IMR-90 (cell line): ENCODE results near the gene ARRB1. TPM values are rescaled to one million over a fixed set of nuclear protein-coding genes. Genes with fewer than 3 reads are reported as not detected.

ENCODE experiments used
- ATAC-seq: fragments of 200-7000 bp; cut with Tn5 transposase; 2 replicates; pipeline ENCODE4 v1.9.1; 2020; ENCODE audit warnings: low read depth, mild to moderate bottlenecking, moderate library complexity
- BruUV-seq: library from RNA; stranded (reverse); fragments of 400-500 nt; replicated peaks from 2 replicates; lab custom pipeline; 2021; lab: Mats Ljungman, UMichigan
- CTCF ChIA-PET: fragments of 300-600 bp; formaldehyde crosslinking; extraction: SDS; loops from one replicate; lab custom pipeline; 2021; ENCODE audit warnings: antibody characterized with exemption; lab: Yijun Ruan, JAX
- POLR2A ChIA-PET: fragments of 300-600 bp; sonication (Branson Sonifier 250); formaldehyde crosslinking; loops from one replicate; lab custom pipeline; 2022; ENCODE audit warnings: antibody characterized with exemption; ENCODE audit not compliant: unreplicated experiment; lab: Charles Lee
- DNase-seq: peaks from one replicate; pipeline ENCODE4 v3.0.0; 2013
- H2AFZ ChIP-seq: replicated peaks from 2 replicates; pipeline ENCODE3; 2013; ENCODE audit warnings: low read length, mild to moderate bottlenecking; ENCODE audit not compliant: poor library complexity
- H2AK5ac ChIP-seq: 2 replicates; pipeline ENCODE4 v1.6.1; 2013; ENCODE audit warnings: low read depth, low read length, inconsistent platforms
- H2AK9ac ChIP-seq: replicated peaks from 2 replicates; pipeline ENCODE3; 2013; ENCODE audit warnings: mild to moderate bottlenecking, low read depth, low read length, moderate library complexity; ENCODE audit not compliant: poor library complexity
- H2BK120ac ChIP-seq: 2 replicates; pipeline ENCODE4 v1.6.1; 2013; ENCODE audit warnings: low read depth, low read length, inconsistent platforms
- H2BK15ac ChIP-seq: 3 replicates; pipeline ENCODE4 v1.6.1; 2013; ENCODE audit warnings: low read depth, low read length, inconsistent platforms
- H2BK20ac ChIP-seq: 2 replicates; pipeline ENCODE4 v1.6.1; 2013; ENCODE audit warnings: low read depth, mild to moderate bottlenecking, inconsistent platforms, low read length, moderate library complexity
- H2BK5ac ChIP-seq: 2 replicates; pipeline ENCODE4 v1.6.1; 2013; ENCODE audit warnings: mild to moderate bottlenecking, low read depth, low read length, inconsistent platforms; ENCODE audit not compliant: poor library complexity, severe bottlenecking
- H3K14ac ChIP-seq: replicated peaks from 2 replicates; pipeline ENCODE4 v1.6.1; 2013; ENCODE audit warnings: low read depth, low read length, inconsistent platforms
- H3K18ac ChIP-seq: 2 replicates; pipeline ENCODE4 v1.6.1; 2013; ENCODE audit warnings: low read depth, low read length, control low read depth
- H3K23ac ChIP-seq: 2 replicates; pipeline ENCODE4 v1.6.1; 2013; ENCODE audit warnings: low read depth, low read length, inconsistent platforms
- H3K27ac ChIP-seq: 2 replicates; pipeline ENCODE4 v1.5.1; 2013; ENCODE audit warnings: mild to moderate bottlenecking, control low read depth, low read length; ENCODE audit not compliant: insufficient read depth
- H3K27me3 ChIP-seq: 2 replicates; pipeline ENCODE4 v1.6.1; 2013; ENCODE audit warnings: low read length; ENCODE audit not compliant: control insufficient read depth, insufficient read depth
- H3K36me3 ChIP-seq: 2 replicates; pipeline ENCODE4 v1.6.1; 2013; ENCODE audit warnings: low read length, mixed read lengths; ENCODE audit not compliant: control insufficient read depth, insufficient read depth
- H3K4ac ChIP-seq: 2 replicates; pipeline ENCODE4 v1.6.1; 2013; ENCODE audit warnings: low read depth, low read length, inconsistent platforms
- H3K4me1 ChIP-seq: 2 replicates; pipeline ENCODE4 v1.6.1; 2013; ENCODE audit warnings: low read length, mixed read lengths; ENCODE audit not compliant: control insufficient read depth, insufficient read depth
- H3K4me2 ChIP-seq: 2 replicates; pipeline ENCODE4 v1.6.1; 2013; ENCODE audit warnings: low read depth, mild to moderate bottlenecking, control low read depth, low read length, moderate library complexity
- H3K4me3 ChIP-seq: 2 replicates; pipeline ENCODE4 v1.5.1; 2013; ENCODE audit warnings: low read depth, mild to moderate bottlenecking, control low read depth, low read length, moderate library complexity; ENCODE audit not compliant: insufficient read depth
- H3K56ac ChIP-seq: 2 replicates; pipeline ENCODE4 v1.6.1; 2013; ENCODE audit warnings: low read length, inconsistent platforms; ENCODE audit not compliant: insufficient read depth; ENCODE audit errors: extremely low read depth
- H3K79me1 ChIP-seq, 2 experiments: 2 replicates each; pipeline ENCODE4 v1.6.1; 2013; ENCODE audit warnings: low read length in 2 of 2, inconsistent platforms in 1 of 2, low read depth in 1 of 2
- H3K9ac ChIP-seq: 2 replicates; pipeline ENCODE4 v1.6.1; 2013; ENCODE audit warnings: low read depth, low read length, control low read depth
- H3K9me1 ChIP-seq: 2 replicates; pipeline ENCODE4 v1.6.1; 2013; ENCODE audit warnings: low read length, inconsistent platforms; ENCODE audit not compliant: insufficient read depth
- H3K9me3 ChIP-seq: 2 replicates; pipeline ENCODE4 v1.6.1; 2013; ENCODE audit warnings: low read length; ENCODE audit not compliant: control insufficient read depth, insufficient read depth
- H4K20me1 ChIP-seq: 2 replicates; pipeline ENCODE4 v1.6.1; 2013; ENCODE audit warnings: low read length, inconsistent platforms; ENCODE audit not compliant: insufficient read depth
- H4K5ac ChIP-seq: 2 replicates; pipeline ENCODE4 v1.6.1; 2013; ENCODE audit warnings: mild to moderate bottlenecking, low read depth, low read length, control low read depth
- H4K8ac ChIP-seq, 2 experiments: 2 replicates each; pipeline ENCODE4 v1.6.1; 2013; ENCODE audit warnings: low read depth in 2 of 2, low read length in 2 of 2, control low read depth in 1 of 2, inconsistent platforms in 1 of 2
- H4K91ac ChIP-seq: 2 replicates; pipeline ENCODE4 v1.6.1; 2013; ENCODE audit warnings: low read depth, low read length, inconsistent platforms; ENCODE audit not compliant: insufficient read depth
- CEBPB ChIP-seq: IDR thresholded peaks from 2 replicates; pipeline ENCODE4 v1.6.1; 2012; ENCODE audit warnings: low read depth, low read length, improper control_type of control experiment
- POLR2A ChIP-seq: IDR thresholded peaks from 2 replicates; pipeline ENCODE4 v1.6.1; 2012; ENCODE audit warnings: mild to moderate bottlenecking, low read depth, low read length
- WGBS, 2 experiments: methylation state at CpG; one replicate each; pipeline versions ENCODE4 v1.1.5 to v1.1.7; 2013; ENCODE audit warnings: missing lambda C conversion rate in 2 of 2; ENCODE audit not compliant: insufficient read length in 1 of 2; ENCODE audit errors: extremely low coverage in 2 of 2; 5-methylcytosine and 5-hydroxymethylcytosine counted together
- dilution Hi-C: fragments of 300-500 bp; cut with HindIII; formaldehyde crosslinking; loops from one replicate; pipeline ENCODE4 v1.14.3; 2018; ENCODE audit warnings: low sequenced_read_pairs; ENCODE audit not compliant: unreplicated experiment
- in situ Hi-C: fragments of 300-500 bp; cut with MboI; formaldehyde crosslinking; loops from 3 replicates; pipeline ENCODE4 v1.14.3; 2019; ENCODE audit warnings: low sequenced_read_pairs, inconsistent platforms, mixed read lengths
- intact Hi-C: fragments of 100-400 bp; cut with micrococcal nuclease; formaldehyde crosslinking; loops from 2 replicates; pipeline ENCODE4 v1.10.0; 2022
- polyA plus RNA-seq, 3 experiments: library from polyadenylated mRNA; depleted of rRNA; stranded (reverse); fragments of >200 nt; gene quantifications; 2 replicates each; pipeline ENCODE4 v1.2.3, GENCODE V29; 2012; ENCODE audit warnings: low replicate concordance in 1 of 3
- total RNA-seq: library from RNA; depleted of rRNA; stranded (reverse); fragments of >200 nt; gene quantifications from 2 replicates; pipeline ENCODE4 v1.2.3, GENCODE V29; 2012

ARRB1 gene
- total and polyA plus RNA-seq, 2 of the 4 experiments (the other 2 are of a cell fraction), result 11.0 to 17.4 TPM

DNA sequence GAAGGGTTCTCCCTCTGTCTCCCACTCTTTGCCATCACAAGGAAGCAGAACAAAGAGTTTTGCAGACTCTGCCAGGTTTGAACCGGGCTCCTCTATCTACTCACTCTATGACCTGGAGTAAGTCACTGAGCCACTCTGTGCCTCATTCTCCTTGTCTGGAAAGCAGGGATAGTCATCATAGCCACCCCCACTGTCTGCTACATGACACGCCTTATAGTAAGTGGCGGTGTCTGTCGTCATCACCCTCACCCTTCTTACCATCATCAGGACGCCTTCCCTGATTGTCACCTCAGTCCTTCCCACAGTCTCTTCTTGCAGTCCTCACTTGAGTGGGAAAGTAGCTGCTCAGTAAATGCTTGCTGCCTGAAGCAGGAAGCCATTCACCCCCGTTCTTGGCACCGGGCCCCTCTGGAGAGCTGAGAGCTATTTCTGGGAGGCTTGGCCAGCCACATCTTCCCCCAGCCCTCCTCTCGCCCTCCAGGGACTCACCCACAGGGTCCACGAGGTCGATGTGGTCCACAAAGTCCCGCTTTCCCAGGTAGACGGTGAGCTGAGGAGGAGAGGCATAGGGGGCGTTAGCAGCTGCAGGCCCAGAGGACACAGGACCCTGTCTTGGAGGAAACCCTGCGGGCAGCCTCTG lies 64.5 kb downstream of the ARRB1 start:
- TF ChIP-seq CEBPB (0 out of 2 replicates have a peak, but pooled peaks have one; percentile 17), POLR2A (no peak)
- Histone ChIP-seq H3K23ac (no peak overlapping the region), H3K9ac (no peak overlapping the region), H4K5ac (no peak overlapping the region), H3K18ac (no peak overlapping the region), H3K27ac (no peak overlapping the region), H3K4me1 (no peaks in the 10 kb centered on the region), H4K20me1 (no peaks in the 10 kb centered on the region), H2AK9ac (peak overlapping the region; percentile 45), H4K8ac (no peak overlapping the region), H2BK15ac (no peak overlapping the region), H2AK5ac (0 out of 2 replicates have a peak overlapping the region, but pooled peaks have one; percentile 14), H3K27me3 (no peaks in the 10 kb centered on the region), H3K14ac (no peak overlapping the region; the same call in 1 of the 2 replicates), H2BK5ac (no peak overlapping the region), H2AFZ (peak overlapping the region; percentile 58), H3K9me1 (no peaks in the 10 kb centered on the region), H3K9me3 (no peaks in the 10 kb centered on the region), H3K4me3 (no peak overlapping the region), H2BK120ac (no peak overlapping the region), H3K56ac (no peak overlapping the region), H2BK20ac (no peak overlapping the region), H3K79me1 (no peaks in the 10 kb centered on the region), H3K4me2 (no peak overlapping the region), H4K91ac (no peak overlapping the region), H3K4ac (no peak overlapping the region), H3K36me3 (peaks cover 6% of the 10 kb centered on the region; the same call in 1 of the 2 replicates)
- 78% methylated on average over 6 of the region's 14 CpGs; no CpG with 5 or more reads in 1 of the 2 experiments for WGBS, 2 experiments
- ATAC-seq (no peak), DNase-seq (peak; percentile 37)
- intact Hi-C loops, result no loop called here
- dilution Hi-C loops, result no loop called here
- in situ Hi-C loops, result loop anchor here (25.0 kb wide), 1 partner anchor 250 kb away; the partner anchor contains the start of gene GDPD5
- BruUV-seq, result no TSS peak
- ChIA-PET POLR2A (no interaction called here), CTCF (no interaction called here)
